HL-60/S4 treated with retinoic acid at 250 ng/mL for 4 days and 3 days (cell line): ENCODE data around the gene UBAP1L.

Experiments
- in situ Hi-C: fragments of 300-500 bp; cut with MboI; formaldehyde crosslinking; loops from 2 replicates; pipeline ENCODE4 v1.7.0; 2022; ENCODE audit warnings: low sequenced_read_pairs

UBAP1L gene

DNA sequence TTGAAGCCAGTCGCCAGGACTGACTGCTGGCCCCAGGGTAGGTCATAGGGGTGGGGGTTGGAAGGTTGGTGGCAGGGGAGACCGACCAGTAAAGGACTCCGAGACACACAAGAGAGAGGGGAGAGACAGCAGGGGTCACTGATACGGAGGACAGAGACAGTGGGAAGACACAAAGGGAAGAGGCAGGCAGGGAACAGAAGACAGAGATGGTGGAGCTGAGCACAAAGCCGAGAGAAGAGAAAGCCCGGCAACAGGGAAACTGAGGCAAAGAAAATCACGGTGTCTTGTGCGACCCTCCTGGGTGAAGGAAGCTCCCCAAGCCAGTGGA is 47.7 kb downstream of the UBAP1L start:
- in situ Hi-C loops, result no loop called here

DNA sequence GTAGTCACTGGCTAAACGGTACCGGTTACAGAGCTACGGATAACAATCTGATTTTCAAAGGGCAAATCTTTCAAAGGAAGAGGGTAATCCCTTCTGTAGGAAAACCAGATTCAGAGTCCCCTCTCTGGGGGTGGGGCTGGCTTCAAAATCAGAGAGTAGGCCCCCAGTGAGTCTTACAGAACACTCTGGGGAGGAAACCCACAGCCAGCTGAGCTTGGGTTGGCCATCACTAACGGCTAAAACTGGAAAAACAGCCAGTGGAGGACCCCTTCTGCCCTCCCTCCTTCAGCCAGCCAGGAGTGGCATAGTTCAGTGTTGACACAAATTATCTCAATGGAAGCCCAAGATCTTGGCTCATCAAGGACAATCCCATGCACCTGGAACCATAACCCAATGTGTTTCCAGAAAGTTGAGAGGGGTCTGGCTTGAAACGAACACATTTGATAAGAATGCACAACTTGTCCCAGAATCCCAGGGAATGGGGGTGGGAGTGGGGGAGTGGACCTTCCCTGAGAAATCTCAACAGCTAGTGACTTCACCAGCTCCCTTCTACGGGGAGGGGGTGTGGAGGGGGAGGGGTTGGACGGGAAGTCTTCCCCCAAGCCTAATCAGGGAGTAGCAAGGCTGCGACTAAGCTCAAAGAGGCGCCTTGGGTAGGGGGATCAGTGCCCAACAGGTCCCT is 48.2 kb downstream of the UBAP1L start:
- in situ Hi-C loops, result no loop called here

DNA sequence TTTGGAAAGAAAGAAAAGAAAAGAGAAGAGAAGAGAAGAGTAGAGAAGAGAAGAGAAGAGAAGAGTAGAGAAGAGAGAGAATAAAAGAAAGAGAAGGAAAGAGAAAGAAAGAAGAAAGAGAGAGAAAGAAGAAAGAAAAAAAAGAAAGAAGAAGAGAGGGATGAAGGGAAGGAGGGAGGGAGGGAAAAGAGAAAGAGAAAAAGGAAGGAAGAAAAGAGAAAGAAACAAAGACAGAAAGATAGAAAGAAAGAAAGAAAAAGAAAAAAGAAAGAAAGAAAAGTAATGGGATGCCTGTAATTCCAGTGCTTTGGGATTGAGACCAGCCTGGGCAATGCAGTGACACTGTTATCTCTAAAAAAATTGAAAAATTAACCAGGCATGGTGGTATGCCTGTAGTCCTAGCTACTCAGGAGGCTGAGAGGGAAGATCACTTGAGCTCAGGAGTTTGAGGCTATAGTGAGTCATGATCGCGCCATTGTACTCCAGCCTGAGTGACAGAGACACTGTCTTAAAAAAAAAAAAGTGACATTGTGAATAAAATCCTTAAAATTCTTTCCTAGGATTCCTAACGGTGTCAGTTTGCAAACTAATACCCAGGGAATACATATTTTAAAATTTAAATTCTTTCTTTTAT is 48.9 kb downstream of the UBAP1L start:
- in situ Hi-C loops, result no loop called here

DNA sequence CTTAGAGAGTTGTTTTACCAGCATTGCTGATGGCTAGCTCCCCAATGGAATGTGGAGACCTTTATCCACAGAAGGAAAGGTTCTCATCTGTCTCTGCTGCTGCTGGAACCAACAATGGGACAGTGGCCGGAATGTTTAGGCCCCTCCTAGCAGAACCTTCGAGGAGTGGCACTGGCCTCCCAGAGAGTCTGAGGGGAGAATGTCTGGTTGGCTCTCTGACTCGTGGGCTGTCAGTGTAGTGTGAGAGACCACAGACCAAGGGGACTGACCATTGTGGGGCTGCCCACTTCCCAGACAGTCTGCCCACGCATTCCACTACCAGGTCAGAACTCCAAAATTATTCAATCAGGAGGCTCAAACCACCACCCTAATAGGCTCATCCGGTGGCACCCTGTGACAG is 52.3 kb downstream of the UBAP1L start:
- in situ Hi-C loops, result no loop called here

DNA sequence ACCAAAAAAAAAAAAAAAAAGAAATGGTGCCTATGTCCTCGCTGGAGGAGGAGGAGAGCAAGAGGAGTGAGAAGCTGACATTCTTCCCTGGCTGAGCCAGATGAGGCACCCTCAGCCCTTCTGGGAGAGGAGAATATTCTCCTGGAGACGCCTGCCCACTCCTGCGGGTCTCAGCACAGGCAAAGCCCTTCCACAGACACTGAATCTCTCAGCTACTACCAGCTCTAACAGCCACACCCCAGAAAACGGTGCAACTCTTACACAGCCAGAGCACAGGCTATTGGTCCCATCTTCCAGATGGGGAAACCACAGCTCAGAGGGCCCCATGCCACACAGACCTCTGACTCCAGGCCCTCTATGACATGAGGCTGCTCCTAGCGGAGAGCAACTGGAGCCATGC is 52.9 kb downstream of the UBAP1L start:
- in situ Hi-C loops, result no loop called here

DNA sequence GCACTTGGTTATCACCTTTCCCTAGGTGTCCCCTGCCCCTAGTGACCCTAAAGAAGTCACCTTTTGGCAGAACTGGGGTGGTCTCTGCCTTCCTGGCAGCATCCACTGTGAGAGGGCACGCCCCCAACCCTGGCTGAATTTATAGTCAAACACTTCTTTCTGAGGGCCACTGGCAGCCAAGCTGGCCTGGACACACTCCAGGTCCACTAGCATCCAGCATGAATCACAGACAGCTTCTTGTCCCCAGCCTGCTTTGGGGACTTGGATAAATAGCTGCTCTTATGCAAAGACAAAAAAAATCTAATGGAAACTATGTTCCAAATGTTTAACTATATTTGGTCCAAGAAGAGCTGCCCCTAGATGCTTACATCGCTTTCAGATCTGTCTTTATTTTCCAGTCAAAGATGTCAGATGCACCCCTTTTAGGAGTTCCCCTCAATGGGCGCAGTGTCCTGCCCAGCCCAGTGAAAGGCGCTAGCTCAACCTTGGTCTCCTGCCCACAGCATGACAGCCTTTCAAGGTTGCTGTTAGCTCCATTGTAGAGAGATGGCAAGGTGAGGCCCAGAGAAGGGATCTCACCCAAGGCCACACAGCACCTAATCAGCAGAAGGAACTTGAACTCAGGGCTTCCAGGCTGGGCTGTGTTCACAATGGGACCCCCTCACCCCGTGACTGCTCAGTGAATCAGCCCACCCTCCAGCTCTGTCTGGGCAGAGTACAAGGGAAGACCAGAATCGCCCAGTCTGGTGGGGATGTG is 54.2 kb downstream of the UBAP1L start:
- in situ Hi-C loops, result no loop called here

DNA sequence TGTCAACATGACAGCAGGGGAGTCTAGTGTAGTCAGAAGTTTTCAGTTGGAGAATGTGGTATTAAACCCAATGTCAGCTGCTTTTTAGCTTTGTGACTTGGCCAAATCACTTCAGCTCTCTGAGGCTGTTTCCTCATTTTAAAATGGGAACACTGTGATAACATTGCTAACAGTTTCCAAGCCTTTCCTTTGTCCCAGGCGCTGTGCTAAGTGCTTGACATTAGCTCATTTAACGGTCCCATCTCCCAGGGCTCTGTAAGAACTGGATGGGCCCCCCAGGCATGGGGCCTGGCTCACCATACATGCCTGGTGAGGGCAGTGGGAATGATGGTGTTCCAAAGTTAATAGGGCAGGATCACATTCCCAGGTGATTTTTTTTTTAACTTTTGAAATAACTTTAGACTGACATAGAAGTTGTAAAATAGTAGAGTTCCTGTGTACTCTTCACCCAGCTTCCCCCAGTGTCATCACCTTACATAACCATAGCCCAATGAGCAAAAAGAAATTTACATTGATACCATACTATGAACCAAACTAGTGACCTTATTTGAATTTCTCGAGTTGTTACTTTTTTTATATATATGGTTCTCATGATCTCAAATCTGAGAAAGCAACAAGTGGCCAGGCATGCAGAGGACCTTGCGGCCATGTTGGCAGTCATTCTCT is 54.9 kb downstream of the UBAP1L start:
- in situ Hi-C loops, result no loop called here

DNA sequence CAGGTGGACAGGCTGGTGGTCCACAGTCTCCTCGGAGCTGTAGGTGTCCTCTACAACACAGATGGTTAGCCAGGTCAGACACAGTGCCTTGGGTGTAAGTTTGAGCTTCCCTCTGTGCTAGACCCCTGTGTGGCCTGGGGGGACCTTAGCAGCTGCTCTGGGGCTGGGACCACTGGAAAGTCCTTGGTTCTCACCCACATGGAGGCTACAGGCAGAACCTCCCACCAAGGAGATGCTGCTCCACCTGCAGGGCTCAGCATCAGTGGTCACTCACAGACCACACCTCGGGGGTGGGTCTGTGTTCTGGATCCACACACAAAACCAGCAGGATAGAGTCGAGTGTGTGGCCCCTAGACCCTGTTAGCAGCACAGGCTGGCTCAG is 55.6 kb downstream of the UBAP1L start:
- in situ Hi-C loops, result no loop called here

DNA sequence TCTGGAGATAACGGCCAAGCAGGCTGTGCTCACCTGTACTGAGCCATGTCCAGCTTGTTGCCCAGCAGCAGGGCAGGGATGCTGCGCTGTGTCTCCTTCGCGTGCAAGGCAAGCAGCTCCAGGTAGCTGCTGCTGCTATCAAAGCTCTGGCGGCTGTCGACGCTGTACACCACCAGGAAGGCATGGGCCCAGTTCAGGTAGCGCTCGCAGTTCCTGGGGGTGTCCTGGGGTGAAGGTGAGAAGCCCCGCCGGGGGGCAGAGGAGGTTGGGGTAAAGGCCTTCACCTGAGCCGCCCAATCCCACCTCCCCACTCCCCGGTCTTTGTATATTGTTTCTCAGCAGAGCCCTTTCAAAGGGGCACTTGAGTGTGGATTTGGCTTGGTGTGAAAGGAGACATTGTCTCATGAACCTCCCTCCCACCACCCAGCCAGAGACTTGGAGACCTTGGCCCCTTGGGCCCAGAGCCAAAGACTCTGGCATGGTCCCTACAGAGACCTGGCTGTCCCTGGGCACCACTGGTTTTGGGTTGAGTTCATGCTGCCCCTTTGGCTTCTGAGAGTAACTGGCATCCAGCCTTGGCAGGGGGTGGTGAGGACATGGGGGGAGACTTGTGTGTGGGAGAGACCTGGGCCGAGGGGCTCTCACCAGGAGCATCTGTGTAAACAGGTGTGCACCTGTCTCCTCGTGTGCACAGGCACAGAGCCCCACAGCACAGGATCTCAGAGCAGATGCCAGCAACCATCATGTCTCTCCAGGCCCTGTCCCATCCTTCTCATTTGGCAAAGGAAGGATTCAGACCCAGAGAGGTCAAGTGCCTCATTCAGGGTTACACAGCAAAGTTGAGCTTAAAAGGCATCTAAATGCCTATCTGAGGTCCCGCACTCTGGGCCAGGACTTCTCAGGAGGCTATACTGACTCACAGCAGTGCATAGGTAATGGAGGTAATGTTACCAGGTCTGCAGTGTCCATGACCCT is 56.3 kb downstream of the UBAP1L start:
- in situ Hi-C loops, result no loop called here

DNA sequence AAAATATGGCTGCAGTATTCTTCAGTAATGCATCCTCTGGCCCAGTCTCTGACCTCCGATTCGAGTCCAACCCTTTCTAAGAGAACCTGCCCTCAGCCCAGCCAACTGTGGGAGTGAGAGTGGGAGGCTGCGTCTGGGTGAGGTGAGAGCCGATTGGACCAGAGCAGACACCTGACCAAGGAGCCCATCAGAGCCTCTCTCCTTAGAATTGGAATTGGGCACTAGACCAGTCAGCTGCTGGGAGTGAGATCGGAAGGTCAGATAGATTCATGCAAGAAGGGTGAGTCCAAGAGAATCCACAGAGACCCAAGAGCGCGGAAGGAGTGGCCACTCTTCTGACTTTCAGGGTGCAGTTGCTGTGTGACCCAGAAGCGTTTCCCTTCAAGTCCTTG is 57.5 kb downstream of the UBAP1L start:
- in situ Hi-C loops, result no loop called here

DNA sequence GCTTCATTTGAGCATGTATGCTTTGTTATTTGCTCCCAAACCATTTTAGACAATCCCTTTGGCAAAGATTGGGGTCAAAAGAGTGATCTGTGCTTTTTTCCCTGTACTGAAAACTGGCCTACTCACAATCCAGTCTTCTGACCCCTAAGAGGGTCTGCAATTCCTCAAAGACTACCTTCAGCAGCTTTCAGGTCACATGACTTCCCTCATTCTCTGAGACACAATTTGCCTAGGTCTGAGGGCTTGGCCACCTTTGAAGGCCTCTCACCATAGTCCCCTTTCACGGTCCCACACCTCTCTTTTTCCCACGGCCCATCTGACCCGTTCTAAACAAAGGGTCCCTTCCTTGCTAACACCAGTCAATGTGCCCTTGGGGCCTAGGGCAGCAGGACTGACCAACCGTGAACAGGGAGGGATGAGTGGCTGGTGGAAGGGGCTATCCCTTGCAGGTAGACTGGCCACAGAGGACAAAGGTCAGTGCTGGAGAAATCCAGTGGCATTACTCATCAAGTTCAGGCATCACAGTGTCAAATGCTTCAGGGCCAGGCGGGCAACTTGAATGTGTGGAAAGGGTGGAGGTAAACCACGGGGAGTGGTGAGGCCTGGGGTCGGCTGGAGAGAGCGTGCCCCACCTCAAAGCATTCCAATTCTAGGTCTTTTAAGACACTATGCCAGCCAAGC is 58.0 kb downstream of the UBAP1L start:
- in situ Hi-C loops, result no loop called here

DNA sequence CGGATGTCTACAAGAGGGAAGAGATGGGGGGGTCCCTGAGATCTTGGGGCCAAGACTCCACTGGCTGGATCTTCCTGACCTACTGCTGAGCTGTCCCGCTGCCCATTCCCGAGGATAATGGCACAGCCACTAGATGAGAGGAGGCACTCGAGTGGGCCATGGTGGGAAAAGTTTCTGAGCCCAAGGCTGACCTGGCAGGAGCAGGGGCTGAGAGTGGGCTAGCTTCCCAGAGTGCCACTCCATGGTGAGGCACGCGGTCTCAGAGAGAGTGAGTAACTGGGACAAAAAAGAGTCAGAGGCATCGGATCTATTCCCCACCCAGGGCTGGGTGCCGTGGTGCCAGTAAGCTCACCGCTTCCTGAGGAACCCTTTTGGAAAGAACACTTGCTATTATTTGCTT is 58.9 kb downstream of the UBAP1L start:
- in situ Hi-C loops, result no loop called here

DNA sequence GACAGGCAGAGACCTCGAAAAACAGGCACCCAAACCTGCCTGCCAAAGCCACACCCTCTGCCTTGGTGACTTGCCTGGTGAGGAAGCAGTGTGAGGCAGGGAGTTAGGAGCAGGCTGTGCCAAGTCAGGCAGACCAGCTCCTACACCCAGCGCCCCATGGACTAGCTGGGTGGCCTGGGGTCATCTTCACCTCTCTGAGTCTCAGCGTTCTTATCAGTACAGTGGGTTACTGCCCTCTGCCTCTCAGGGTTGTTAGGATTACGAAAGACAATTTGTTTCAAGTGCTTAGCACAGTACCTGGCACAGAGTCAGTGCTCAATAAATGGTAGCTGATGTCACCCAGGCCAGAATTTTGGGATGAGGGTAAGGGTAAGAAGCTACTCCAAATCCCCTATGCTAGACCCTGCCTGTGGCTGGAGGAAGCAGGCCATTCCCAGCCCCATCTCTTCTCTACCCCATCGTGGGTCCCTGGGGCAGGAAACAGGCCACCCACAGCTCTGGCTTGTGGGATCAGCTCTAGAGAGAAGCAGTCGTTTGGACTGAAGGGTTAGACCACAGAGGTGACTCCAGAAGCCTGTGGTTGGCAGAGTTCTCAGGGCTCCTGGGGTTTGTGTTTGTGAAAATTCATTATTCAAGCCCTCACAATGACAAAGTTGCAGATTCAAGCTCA is 59.7 kb downstream of the UBAP1L start:
- in situ Hi-C loops, result no loop called here

DNA sequence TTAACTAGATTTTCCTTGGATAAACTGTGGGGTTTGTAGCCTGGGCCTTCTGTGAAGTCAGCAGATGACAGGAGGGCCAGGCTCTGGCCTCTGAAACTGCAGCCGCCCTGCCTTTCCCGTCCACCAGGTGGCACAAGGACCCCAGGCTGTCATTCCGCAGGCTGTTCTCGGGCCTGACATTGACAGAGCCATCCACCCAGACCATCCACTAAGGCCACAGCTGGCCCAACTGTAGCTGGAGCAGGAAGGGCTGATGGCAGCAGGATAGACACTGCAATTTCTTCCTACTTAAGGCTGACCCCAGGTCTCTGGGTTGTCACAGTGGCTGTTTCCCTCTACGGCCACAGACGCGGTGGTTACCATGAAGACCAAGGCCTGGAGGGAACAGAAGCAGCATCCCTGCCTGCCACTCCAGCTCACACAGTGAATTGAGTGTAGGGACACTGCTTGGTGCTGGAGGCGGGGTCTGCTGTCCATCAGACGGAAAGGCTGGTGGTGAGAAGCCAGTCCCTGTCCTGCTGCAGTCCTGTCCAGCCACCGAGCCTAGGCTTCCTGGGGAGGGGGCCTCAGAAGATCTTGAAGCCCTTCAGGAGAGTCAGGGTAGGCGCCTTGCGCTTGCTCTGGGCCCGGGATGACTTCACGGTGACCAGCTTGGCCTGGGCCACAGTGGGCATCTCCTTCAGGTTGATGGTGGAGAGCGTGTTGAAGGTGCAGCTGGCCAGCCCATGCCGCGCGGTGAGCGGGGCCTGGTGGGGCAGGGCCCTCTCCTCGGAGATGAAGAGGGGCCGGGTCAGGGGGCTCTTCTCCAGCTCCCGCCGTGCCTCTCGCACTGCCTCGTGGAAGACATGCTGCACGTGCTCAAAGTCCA is 60.4 kb downstream of the UBAP1L start:
- in situ Hi-C loops, result no loop called here

DNA sequence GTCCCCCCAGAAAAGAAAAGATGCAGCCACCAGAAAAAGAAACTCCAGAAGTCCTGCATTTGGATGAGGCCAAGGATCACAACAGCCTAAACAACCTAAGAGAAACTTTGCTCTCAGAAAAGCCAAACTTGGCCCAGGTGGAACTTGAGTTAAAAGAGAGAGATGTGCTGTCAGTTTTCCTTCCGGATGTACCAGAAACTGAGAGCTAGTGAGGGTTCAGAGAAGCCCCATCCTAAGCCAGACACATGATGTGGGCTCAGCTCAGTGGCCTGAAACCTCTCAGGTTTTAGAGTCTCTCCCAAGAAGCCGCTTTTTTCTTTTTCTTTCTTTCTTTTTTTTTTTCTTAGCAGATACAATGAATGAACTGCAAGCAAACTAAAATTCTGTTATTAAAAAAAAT is 62.0 kb downstream of the UBAP1L start:
- in situ Hi-C loops, result no loop called here

DNA sequence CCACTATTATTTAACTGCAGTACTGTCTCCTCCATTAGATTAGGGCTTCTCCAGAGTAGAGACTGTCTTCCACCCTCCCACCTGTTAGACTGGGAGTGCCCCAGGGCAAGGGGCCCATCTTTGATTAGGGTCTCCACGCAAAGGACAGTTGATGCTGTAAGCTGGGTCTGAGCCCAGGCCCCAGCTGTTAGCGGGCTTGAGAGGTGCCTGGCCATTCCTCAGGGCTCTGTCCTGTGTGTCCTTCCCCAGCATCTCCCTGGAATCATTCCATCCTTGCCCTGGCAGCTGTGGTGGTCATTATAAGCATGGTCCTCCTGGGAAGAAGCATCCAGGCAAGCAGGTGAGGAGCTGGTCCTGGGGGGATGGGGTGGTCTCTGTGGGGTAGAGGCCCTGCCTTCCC is 63.7 kb downstream of the UBAP1L start:
- in situ Hi-C loops, result no loop called here

DNA sequence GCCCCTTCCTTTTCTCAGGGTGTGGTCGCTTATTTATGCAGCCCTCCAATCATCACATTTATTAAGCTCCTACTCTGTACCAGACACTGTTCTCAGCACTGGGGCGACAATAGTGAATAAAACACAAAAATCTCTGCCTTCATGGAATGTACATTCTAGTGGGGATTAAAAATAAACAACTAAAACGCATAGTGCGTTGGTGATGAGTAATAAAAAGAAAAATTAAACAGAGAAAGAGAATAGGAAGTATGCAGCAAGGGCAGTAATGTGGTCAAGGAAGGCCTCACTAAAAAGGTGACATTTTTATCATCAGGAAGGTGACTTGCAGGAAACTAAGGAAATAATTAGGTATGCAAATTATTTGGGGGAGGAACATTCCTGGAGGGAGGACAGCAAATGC is 64.7 kb downstream of the UBAP1L start:
- in situ Hi-C loops, result no loop called here

DNA sequence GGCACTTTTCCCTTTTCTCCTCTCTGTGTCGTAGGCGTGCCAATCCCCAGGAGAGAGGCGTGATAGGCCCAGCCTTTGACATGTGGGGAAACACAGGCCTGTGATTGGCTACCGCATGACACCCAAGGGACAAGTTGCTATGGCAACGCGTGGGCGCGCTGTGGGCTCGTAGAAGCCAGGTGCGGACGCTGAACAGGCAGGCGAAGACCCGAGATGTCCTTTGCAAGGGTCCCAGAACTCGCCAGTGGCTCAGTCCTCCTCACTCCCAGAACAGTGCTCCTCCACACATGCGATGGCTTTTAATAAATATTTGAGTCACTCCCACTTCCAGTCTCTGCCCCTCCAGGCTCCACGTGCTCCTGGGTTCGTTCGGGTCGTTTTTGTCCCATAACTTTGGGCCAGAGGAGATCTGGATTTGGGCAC is 65.6 kb downstream of the UBAP1L start:
- in situ Hi-C loops, result no loop called here

DNA sequence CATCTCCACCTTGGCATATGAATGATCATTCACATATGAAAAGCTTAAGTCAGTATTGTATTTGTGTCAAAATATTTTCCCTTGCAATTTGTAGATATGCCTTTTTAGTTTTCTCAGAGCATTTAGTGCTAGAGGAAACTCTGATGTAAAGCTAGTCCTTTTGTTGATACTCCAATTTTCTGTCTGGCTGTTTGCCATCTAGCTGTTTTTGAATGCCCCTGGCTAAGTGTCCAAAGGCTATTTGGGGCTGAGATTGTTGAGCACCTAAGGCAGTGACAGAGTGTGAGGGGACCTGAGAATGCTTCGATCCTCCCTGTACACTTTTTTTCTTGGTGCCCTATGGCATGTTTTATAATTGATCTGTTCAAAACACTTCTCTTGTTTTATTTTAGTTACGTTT is 66.8 kb downstream of the UBAP1L start:
- in situ Hi-C loops, result no loop called here
